DMS79 (cell line): ENCODE results near the gene ZBTB46.
"Not testable (repeated sequence)": the region's sequence is repeated elsewhere in the genome, so short reads cannot be mapped to it uniquely, and the experiment has no call there.

Source experiments
- DNase-seq: peaks from one replicate; lab custom pipeline; 2025; lab: John Stamatoyannopoulos, UW

The ZBTB46 gene

GRCh38 chr20:63787302-63787701, 43.8 kb downstream of the ZBTB46 start:
- DNase-seq, result no peak

GRCh38 chr20:63785691-63786131, 45.4 kb downstream of the ZBTB46 start:
- DNase-seq, result no peak

GRCh38 chr20:63783970-63784369, 47.1 kb downstream of the ZBTB46 start:
- DNase-seq, result no peak

- no peak for DNase-seq
Measured at GRCh38 chr20:63782521-63782971, 48.5 kb downstream of the ZBTB46 start.

- DNase-seq, result no peak
Measured at GRCh38 chr20:63782051-63782471, 49.0 kb downstream of the ZBTB46 start.

GRCh38 chr20:63781181-63781580, 49.9 kb downstream of the ZBTB46 start:
- no peak for DNase-seq

GRCh38 chr20:63778857-63779256, 52.2 kb downstream of the ZBTB46 start:
- no peak for DNase-seq

GRCh38 chr20:63778034-63778752, 52.9 kb downstream of the ZBTB46 start:
- no peak for DNase-seq

GRCh38 chr20:63777614-63778013, 53.5 kb downstream of the ZBTB46 start:
- no peak for DNase-seq

GRCh38 chr20:63776875-63777274, 54.2 kb downstream of the ZBTB46 start:
- not testable (repeated sequence) for DNase-seq

- no peak for DNase-seq
Measured at GRCh38 chr20:63775096-63775978, 55.7 kb downstream of the ZBTB46 start.

GRCh38 chr20:63774306-63774705, 56.8 kb downstream of the ZBTB46 start:
- DNase-seq, result no peak

GRCh38 chr20:63773571-63774241, 57.4 kb downstream of the ZBTB46 start:
- DNase-seq, result no peak

GRCh38 chr20:63772781-63773518, 58.1 kb downstream of the ZBTB46 start:
- no peak for DNase-seq

- no peak for DNase-seq
Measured at GRCh38 chr20:63771046-63771707, 59.9 kb downstream of the ZBTB46 start.

GRCh38 chr20:63769891-63770474, 61.1 kb downstream of the ZBTB46 start:
- DNase-seq, result no peak

- DNase-seq, result no peak
Measured at GRCh38 chr20:63768591-63769515, 62.2 kb downstream of the ZBTB46 start.

GRCh38 chr20:63767886-63768285, 63.2 kb downstream of the ZBTB46 start:
- DNase-seq, result no peak

GRCh38 chr20:63767456-63767855, 63.6 kb downstream of the ZBTB46 start:
- no peak for DNase-seq
